HG03159 (cell line): ENCODE measurements around the gene NSUN3.
"Not testable (repeated sequence)": the region's sequence is repeated elsewhere in the genome, so short reads cannot be mapped to it uniquely, and the experiment has no call there.

ENCODE experiments used
- ATAC-seq: cut with Tn5 transposase; IDR thresholded peaks from one replicate; pipeline ENCODE4 v1.9.1; 2021; ENCODE audit warnings: mild to moderate bottlenecking, moderate library complexity; ENCODE audit not compliant: unreplicated experiment

The NSUN3 gene

GRCh38 chr3:94062513-94063404 lies at the start of gene NSUN3, which contains the start of gene DHFR2:
NSUN3 (plus strand) TSS chr3:94063061; CDS start chr3:94063127, 66 bp downstream.
DHFR2 (minus strand) TSS chr3:94062916; CDS start chr3:94061511, 1,405 bp downstream.
- ATAC-seq = peak; percentile 92

GRCh38 chr3:94015025-94015424 lies 47.8 kb upstream of the NSUN3 start:
- ATAC-seq = no peak

DNA sequence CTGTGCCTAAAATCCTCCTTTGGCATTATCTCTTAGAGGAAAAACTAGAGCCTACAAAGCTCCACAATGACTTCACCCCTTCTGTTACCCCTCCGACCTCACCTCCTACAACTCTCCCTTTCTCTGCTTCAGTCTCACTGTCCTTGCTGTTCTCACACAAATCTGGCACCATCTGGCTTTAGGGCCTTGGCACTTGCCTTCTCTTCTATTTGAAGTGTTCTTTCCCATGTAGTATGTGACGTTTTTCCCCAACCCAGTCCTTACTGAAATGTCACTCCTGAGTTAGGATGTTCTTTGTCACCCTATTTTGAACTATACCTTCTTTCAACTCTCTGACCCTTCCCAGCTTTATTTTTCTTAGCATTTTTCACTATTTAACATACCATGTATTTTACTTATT lies 43.2 kb upstream of the NSUN3 start:
- no peak for ATAC-seq

DNA sequence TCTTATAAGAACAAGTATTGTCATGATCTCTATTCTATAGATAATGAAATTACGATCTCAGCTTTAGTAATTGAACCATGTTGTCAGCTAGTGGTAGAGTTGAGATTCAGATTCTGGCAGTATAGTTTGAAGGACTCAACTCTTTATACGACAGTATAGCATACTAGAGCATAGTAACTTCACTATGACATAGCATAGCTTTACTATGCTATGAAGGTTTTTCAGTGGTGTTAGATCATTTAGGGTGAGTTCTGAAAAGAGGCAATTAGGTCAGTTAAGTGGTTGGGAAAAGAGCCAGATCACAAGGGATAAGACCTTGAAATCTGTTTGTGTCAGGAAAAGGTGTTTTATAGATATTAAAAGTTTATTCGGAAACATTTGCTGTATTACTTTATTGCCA lies 42.6 kb upstream of the NSUN3 start:
- no peak for ATAC-seq

DNA sequence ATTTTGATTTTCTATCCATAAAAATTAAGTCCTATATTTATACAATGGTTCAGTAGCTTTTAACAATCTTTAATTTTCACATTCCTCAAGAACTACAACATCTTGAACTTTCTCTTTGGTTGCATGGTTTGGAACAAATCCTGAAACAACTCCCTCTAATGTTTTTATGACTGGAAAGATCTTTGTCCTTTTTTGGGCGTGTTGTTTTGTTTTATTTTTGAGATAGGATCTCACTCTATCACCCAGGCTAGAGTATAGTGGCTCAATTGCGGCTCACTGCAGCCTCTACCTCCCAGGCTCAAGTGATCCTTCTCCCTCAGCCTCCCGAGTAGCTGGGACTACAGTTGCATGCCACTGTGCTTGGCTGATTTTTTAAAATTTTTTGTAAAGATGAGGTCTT lies 38.5 kb upstream of the NSUN3 start:
- no peak for ATAC-seq

- ATAC-seq = no peak
Measured at GRCh38 chr3:94026623-94027022, 36.2 kb upstream of the NSUN3 start.

DNA sequence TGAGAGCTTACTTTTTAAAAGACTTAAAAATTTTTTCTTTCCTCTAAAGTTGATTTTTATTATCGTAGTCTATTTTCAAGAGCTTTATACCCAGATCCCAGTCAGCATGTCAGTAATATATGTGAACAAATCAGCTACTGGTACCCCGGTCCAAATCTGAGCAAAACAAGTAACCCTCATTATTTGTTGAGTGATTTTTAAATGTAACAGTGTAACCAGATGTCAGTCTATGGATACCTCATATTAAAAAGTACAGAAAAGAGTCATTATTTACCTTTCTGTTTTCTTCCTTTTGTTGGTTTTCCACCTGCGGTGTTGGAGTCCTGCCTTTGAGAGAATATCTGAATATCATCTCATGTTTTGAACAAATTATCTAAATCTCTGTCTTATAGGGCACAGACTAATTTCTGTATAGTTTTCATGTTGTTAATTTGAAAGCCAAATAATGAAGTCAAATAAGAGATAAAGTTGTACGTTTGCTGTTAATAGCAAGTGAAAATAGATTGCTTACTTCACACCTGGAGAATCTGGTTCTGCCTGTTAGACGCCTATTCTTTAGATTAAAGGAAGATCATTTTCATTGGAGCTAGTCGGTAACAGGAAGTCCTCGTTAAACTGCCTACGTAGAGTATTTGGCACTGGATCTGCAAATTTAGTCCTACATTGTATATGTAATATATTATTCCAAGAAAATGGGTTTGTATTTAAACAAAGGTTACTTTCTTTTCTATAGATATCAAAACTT lies 34.6 kb upstream of the NSUN3 start, which contains the start of gene STX19:
Gene STX19, minus strand, starts transcription at position 505 of the 745 bp plus-strand sequence. CDS start 13,328 bp downstream, outside the sequence.
- no peak for ATAC-seq

DNA sequence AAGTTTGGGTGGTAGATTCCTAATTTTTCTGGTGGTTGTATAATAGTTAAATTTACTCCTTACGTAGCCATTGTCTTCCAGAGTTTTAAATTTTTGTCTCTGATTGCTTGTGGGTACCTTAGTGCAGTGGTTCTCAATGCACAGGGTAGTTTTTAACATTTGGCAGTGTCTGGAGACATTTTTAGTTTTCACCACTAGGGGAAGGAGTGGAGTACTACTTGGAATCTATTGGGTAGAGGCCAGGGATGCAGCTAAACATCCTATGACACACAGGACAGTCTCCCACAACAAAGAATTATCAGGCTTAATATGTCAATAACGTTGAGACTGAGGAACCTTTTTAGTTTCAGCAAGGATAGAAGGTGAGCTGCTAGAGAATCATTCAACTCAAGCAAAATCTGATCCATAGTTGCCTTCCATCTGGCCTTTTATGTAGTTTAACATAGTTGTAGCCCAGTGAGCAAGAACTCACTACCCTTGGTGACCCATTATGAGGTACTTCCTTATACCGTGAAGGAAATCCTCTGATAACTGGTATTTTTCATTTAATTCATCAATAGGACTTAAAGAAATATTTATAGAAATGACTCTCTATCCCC lies 25.9 kb upstream of the NSUN3 start:
- no peak for ATAC-seq

DNA sequence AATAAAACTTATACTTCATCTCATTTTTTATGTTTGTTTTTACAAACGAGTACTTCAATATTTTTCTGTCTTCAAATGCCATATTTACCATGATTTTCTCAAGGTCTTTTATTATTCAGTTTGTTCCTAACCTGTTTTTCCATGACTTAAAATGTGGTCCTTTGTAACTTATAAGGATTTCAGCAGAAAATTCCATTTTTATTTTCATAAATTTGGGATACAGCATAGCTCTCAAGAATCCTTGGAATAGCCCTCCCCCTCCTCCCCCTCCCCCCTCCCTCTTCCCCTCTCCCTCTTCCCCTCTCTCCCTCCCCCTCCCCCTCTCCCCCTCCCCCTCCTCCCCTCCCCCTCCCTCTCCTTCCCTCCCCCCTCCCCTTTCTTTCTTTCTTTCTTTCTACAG lies 19.6 kb upstream of the NSUN3 start:
- ATAC-seq = no peak

- ATAC-seq = not testable (repeated sequence)
Measured at GRCh38 chr3:94044100-94044936, 18.5 kb upstream of the NSUN3 start.

- ATAC-seq = no peak
Measured at GRCh38 chr3:94046533-94046932, 16.3 kb upstream of the NSUN3 start.

DNA sequence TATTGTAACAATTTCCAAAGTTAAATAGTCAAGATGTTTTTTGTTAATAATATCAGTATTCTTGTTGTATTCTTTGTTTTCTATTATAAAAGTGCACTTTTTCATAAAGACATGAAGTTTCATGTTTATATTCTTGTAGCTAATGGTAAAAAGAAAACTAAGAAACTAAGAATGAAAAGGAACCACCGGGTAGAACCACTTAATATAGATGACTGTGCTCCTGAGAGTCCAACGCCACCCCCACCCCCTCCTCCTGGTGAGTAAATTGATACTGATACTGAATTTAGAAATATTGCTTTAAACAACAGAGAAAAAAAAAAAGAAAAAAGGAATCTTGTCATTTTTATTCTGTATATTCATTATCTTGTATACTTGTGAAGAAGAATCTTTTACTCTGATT lies 13.6 kb upstream of the NSUN3 start:
- ATAC-seq = no peak

GRCh38 chr3:94050546-94050945 lies 12.3 kb upstream of the NSUN3 start:
- ATAC-seq = no peak

DNA sequence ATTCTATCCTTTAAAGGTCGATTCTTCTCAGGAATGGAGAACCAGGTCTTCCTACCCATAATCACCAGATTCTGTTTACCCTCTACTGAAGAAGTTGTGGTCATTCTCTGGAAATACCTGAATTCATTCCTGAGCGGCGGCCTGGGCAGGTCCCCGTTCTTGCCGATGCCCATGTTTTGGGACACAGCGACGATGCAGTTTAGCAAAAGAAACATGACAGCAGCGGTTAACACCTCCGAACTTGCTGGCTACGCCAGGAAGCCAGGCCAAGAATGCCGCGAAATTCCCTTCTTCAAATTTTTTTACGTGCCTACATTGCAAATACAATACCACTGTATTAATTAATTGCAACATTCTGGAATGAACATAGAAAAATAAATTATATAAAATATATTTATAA lies 1.6 kb upstream of the NSUN3 start:
- ATAC-seq = no peak

DNA sequence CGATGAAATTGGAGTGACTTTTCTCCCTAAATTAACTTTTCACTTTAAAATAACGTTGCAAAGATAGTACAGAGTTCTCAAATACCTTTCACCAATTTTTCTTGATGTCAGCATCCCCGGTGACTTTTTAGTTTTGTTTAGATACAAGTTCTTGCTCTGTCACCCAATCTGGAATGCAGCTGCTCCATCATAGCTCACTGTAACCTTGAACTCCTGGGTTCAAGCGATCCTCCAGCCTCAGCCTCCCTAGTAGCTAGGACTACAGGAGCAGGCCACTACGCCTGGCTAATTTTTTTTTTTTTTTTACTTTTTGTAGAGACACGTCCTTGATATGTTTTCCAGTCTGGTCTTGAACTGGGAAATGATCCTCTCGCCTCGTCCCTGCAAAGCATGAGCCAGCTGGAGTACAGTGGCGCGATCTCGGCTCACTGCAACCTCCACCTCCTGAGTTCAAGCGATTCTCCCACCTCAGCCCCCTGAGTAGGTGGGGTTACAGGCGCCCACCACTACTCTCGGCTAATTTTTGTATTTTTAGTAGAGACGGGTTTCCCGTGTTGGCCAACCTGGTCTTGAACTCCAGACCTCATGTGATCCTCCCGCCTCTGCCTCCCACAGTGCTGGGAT lies 747 bp downstream of the NSUN3 start:
- ATAC-seq = no peak

GRCh38 chr3:94064243-94064860 lies 1.5 kb downstream of the NSUN3 start:
- ATAC-seq = no peak

- ATAC-seq = no peak
Measured at GRCh38 chr3:94065122-94065521, 2.3 kb downstream of the NSUN3 start.

DNA sequence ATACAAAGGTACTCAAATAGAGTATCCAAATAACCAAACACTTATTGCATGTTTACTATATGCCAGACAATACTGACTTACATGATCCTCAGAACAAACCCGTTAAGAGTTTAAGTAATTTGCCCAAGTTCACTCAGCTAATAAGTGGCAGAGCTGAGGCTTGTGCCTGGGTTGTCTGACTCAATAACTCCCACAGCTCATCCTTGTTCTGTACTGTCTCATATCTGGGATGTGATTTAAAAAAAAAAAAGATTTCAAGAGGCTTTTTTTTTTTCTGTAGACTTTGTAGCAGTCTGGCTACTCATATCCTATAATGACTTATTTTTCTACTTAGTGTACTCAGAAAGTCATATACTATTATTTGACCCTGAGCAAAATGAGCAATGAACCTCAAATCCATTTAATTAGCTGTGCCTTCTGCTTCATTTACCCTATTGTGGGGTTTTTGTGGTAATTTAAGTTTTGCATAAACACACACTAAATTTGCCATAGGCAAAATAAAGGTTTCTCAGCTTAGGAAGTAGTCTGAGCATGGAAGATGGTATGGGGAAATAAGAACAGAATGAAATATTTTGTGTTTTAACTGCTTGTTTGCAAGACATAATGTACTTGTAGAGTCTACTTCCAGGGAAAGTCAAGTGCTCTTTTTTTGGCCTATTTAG lies 3.1 kb downstream of the NSUN3 start:
- ATAC-seq = no peak
